GM18511 (cell line): ENCODE data around the gene ALOX5.
"Not testable (repeated sequence)": the region's sequence is repeated elsewhere in the genome, so short reads cannot be mapped to it uniquely, and the experiment has no call there.

ENCODE experiments used
- ATAC-seq: cut with Tn5 transposase; IDR thresholded peaks from one replicate; pipeline ENCODE4 v1.9.1; 2021; ENCODE audit warnings: mild to moderate bottlenecking, moderate library complexity; ENCODE audit not compliant: unreplicated experiment

The ALOX5 gene

DNA sequence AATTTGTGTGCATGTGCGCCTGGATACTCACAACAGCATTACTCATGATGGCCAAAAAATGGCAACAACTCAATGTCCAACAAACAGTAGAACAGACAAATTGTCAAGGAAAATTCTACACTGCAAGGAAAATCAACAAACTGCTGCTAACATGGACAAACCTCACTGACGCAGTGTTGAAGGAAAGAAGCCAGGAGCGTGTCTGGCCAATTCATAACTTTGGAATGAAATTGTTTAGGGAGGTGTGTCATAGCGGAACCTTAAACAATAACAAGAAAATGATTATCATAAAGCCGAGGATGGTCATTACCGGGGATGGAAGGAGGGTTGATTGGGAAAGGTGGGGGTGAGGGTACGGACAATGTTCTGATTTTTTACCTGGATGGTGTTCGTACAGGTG lies 29.1 kb downstream of the ALOX5 start:
- ATAC-seq, result no peak

DNA sequence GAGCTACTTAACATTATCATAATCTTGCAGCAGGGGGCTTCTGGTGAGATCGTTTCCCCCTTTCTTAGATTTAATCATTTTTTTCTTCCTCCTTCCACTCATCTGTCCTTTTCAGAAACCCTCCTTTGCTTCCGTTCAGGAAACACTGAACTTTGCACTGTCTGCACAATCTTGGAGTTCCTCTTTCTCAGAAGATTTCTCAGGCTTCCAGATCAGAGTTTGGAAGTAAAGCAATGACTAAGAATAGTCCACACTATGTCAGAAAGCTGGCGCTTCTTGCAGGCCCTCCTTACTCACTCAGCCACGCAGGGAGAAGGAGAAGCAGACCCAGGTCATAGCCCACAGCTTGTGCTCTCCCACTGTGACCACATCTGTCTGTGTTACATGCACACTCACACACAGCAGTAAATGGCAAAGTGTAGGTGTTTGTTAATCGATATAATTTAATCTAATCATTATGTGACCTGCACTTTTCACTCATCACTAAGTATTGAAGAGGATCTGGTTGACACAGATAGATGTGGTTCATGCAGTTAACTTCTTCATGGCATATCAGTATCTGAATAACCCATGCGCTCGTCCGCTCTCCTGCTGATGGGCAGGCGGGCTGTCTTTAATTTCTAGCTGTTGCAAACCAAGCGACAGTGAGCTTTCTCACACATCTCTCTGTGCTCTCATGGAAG lies 30.2 kb downstream of the ALOX5 start:
- peak; percentile 81 for ATAC-seq

DNA sequence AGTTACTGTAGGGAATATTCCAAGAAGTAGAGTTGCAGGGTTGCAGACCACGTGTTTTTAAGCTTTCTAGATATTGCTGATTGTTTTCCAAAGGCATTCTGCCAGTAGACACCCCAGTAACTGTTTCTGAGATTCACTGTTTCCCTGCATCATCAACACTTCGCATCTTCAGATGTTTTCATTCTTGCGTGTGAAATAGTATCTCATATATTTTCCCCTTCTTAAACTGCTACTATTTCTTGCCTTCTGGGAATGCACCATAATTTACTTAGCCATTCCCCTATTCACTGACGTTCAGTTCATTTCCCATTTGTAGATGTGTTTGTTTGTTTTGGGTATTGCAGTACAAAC lies 30.7 kb downstream of the ALOX5 start:
- no peak for ATAC-seq

DNA sequence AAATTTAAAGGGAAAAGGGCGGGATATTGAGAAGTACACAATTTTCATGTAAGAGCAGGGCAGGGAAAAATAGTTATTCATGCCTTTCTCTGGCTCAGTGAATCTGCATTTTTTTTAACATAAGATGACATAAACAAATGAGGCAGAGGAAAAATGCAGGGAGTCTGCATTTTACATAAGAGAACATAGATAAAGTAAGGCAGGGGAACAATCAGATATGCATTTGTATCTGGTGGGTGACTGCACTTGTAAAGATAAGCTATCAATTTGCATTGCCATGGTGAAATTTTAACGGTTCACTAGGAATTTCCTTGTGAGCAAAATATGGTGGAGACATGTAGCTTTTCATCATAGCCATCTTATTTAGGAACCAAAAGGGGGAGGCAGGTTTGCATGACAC lies 33.5 kb downstream of the ALOX5 start:
- ATAC-seq, result no peak

DNA sequence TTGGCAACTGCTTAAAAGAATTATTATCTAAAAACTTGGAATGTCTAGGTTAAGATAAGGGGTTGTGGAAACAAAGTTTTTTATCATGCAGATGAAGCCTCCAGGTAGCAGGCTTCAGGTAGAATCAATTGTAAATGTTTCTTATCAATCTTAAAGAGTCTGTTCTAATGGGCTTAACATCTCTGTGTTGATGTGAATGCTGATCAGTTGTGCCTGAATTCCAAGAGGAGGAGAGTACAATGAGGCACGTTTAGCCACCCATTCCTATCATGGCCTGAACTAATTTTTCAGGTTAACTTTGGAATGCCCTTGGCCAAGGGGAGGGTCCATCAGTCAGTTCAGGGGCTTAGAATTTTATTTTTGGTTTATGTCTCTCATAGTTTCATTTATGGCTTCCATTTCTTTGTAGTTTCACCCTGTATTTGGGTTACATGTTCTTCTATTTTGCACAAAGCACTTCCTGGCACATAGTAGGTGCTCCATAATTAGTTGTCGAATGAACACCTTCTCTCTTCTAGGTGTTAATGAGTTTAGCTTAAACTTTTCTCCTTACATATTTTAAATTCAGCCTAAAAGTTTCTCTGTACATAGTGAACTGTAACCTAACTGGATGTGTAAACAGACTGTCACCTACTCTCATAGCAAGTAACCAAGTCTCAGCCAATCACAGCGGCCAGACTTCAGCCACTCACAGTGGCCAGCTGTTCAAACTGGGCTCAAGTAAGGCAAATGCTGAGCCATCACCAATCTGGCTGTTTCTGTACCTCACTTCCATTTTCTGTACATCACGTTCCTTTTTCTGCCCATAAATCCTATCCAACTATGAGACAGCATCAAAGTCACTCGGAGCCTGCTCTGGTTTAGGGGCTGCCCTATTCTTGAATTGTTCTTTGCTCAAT lies 34.7 kb downstream of the ALOX5 start:
- ATAC-seq, result no peak

DNA sequence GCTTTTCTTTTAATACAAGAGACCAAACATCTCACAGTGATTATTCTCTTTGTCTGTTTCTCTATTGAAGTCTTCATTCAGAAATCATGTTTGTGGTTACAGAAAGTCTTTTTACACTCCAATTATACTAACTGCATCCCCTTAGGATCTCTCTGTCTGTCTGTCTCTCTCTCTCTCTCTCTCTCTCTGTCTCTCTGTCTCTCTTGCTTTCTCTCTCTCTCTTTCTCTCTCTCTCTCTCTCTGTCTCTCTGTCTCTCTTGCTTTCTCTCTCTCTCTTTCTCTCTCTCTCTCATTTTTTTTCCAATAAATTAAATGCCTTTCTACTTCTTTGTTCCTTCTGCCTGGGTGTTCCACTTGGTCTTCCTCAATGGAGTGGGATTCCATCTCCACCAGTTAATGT lies 35.3 kb downstream of the ALOX5 start:
- ATAC-seq, result not testable (repeated sequence)

DNA sequence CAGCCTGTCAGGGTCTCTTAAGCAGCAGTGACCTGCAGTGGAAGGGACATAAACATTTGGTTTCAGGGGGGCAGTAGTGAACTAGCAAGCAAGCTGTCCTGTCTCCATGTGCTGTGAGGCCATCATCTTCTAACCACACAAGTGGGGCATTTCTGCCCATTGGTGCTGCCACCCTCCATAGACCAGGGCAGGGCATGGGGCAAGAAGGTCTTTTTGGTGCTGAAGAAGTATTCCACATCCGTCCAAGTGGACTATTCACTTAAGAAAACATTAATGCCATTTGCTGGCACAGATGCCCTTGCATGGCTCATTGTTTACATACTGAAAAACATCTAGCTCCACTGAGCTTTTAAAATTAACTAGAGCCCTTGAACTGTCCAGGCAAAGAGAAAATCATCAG lies 35.8 kb downstream of the ALOX5 start:
- ATAC-seq, result no peak

DNA sequence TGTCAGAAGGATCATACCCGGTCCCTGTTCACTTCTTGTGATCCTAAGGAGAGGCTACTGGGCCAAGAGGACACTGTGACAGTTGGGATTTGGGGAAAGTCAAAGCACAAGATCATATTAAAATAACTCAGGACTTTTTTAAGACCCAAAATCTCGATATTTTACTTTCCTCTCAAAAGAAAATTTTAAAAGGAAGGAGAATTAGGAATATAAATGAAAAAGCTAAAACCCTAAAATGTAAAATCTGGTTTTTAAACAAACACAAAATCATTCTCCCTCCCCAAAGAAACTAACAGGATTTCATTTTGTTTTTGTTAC lies 36.4 kb downstream of the ALOX5 start:
- ATAC-seq, result no peak

DNA sequence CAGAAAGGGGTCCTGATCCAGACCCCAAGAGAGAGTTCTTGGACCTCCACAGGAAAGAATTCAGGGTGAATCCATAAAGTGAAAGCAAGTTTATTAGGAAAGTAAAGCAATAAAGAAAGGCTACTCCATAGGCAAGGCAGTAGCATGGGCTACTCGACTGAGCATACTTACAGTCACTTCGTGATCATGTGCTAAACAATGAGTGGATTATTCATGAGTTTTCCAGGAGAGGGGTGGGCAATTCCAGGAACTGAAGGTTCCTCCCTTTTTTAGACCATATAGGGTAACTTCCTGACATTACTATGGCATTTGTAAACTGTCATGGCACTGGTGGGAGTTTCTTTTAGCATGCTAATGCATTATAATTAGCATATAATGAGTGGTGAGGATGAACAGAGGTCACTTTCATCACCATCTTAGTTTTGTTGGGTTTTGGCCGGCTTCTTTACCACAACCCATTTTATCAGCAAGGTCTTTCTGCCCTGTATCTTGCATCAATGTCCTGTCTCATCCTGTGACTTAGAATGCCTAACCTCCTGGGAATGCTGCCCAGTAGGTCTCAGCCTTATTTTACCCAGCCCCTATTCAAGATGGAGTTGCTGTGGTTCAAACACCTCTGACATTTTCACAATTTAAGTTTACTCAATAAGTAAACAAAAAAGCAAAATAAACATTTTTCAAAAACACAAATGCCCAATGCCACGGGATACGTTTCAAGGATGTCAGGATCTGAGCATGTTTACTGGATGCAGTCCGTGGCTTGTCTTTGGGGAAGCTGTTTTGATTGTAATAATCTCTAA lies 37.0 kb downstream of the ALOX5 start:
- no peak for ATAC-seq

DNA sequence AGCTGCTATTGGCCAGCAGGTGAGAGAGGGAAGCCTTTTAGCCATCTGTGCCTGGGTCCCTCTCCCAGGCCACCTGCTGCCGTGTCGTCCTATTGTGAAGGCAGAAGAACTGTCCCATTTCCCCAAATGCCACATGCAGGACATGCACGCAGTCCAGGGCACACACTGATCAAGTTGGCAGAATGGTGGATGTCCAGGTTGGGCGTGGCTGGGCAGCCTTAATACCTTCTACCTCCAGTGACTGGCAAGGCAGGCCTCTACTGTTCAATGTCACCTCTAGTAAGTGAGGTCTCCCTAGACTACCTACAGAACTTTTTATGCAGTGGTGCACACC lies 37.6 kb downstream of the ALOX5 start:
- ATAC-seq, result no peak

DNA sequence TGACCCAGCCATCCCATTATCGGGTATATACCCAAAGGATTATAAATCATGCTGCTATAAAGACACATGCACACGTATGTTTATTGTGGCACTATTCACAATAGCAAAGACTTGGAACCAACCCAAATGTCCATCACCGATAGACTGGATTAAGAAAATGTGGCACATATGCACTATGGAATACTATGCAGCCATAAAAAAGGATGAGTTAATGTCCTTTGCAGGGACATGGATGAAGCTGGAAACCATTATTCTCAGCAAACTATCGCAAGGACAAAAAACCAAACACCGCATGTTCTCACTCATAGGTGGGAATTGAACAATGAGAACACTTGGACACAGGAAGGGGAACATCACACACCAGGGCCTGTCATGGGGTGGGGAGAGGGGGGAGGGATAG lies 41.0 kb downstream of the ALOX5 start:
- ATAC-seq, result not testable (repeated sequence)

DNA sequence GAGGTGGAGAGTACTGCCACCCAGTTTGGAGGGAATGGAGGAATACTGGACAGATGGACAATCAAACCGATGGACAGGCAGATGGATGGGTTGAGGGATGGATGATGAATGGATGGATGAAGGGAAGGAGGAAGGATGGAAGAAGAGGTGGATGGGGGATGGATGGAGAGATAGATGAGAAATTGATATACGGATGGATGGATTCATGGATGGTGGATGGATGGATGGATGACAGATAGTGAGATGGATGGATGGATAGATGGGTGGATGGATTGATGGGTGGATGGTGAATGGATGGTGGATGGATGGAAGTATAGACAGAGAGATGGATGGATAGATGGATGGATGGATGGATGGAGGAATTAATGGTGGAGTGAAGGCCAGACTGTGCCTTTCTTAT lies 42.6 kb downstream of the ALOX5 start:
- no peak for ATAC-seq

DNA sequence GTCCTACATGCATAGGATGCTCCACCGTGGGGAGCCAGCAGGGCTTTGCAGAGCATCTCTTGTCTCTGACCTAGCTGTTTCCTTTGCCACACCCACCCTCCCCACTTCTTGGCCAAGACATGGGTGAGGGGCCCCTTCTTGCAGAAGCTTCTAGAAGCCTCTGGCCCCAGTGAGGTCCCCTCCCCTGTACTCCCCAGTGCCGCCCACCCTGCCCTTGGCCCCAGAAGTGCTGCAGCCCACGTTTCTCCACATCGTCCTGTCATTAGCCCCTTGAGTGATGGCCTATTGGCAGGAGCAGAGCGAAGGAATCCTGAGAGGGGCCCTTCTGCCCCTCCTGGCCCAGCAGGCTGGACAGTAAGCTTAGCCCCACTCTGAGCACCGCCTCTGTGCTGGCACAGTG lies 43.7 kb downstream of the ALOX5 start:
- no peak for ATAC-seq

DNA sequence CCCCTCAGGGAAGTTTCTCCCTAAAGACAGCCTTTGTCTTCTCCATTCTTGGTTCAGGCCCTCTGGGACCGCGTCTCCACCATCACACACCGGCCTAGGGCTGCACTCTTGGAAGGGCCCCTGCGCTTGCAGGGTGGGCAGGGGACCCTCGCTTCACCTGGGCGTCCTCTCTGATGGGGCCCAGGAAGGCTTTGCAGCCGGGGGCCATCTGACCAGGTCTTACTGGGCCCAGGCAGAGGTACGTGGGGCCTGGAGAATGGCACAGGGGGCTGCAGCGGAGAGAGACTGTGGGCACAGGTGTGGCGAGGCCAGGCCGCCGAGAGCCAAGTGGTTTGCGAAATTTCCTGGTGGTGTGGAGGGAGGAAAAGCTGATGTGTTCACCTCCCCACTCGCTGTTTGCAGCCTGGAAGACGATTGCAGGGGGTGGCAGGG lies 44.4 kb downstream of the ALOX5 start:
- ATAC-seq, result no peak

DNA sequence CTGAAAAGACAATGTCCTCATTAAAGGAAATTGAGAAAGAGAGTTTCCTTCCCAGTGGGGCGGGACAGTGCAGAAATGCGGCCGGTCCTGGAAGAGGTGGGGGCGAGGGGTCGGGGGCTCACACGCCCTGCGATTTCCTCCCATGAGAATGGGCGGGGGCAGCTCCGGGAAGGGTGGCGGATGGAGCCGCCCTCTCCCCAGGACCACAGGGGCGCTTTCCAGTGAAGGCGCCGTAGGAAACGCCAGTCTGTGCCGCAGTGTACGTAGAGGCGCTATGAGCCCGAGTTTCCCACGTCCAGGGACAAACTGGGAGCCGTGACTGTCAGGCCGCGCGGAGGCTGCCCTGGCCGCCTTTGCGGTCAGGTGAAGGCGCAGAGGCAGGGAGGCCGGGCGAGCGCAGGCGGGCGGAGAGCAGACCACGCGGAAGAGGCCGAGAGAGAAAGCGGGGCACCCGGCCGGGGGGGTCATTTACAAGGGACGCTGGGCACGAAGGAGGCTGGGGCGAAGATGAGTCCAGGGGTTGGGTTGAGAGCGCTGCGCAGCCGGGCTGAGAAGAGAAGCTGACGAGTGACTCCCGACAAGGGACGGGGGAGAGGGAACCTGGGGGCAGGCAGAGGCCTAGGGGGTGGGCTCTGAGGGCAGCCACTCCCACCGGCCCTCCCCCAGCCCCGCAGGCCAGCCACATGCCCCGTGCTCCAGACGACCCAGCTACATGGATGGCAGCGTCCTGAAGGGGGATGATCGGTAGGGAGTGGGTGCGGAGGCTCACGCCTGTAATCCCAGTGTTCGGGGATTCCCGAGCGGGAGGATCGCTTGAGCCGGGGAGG lies 45.0 kb downstream of the ALOX5 start:
- peak; percentile 53 for ATAC-seq

DNA sequence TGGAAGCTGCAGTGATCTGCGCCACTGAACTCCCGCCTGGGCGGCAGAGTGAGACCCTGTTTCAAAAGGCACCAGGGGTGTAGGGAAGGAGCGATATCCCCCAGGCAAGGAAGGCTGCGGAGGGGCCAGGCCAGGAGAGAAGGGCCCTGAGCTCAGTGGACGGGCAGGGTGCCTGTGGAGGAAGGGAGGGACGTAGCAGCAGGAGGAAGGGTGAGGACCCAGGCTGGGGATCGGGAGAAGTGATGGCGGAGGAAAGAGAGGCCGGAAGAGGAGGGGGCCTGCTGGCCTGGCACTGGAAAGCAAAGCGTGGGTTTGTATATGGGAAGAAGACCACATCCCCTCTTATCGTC lies 45.6 kb downstream of the ALOX5 start:
- ATAC-seq, result peak; percentile 3

DNA sequence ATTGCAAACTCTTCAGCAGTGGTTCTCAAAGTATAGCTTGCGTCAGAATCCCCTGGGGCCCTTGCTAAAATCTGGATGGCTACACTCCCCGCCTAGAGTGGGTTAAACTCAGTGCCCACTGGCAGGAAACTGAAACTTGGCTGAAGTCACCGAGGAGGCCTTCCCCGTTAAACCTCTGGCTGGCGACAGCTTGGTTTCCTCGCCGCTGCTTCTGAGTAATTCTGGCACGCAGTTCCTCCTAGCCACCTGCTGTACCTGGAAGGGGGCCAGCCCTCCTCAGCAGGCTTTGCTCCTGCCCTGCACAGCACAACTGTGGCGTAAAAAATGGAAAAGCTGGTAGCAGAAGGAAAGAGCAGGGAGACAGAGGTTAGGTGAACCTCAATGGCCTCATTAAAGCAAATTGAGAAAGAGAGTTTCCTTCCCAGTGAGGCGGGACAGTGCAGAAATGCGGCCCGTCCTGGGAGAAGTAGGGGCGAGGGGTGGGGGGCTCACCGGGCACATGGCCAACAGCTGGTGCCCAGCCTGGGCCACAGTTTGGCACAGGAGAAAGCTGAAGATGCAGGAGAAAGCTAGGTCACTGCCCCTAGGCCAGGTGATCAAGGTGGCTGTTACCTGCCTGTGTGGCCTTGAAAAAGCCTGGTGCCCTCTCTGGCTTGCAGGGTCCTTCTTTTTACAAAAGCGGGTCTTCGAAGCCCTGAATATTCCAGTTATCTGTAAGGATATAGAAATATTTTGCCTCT lies 46.6 kb downstream of the ALOX5 start:
- ATAC-seq, result peak; percentile 63

DNA sequence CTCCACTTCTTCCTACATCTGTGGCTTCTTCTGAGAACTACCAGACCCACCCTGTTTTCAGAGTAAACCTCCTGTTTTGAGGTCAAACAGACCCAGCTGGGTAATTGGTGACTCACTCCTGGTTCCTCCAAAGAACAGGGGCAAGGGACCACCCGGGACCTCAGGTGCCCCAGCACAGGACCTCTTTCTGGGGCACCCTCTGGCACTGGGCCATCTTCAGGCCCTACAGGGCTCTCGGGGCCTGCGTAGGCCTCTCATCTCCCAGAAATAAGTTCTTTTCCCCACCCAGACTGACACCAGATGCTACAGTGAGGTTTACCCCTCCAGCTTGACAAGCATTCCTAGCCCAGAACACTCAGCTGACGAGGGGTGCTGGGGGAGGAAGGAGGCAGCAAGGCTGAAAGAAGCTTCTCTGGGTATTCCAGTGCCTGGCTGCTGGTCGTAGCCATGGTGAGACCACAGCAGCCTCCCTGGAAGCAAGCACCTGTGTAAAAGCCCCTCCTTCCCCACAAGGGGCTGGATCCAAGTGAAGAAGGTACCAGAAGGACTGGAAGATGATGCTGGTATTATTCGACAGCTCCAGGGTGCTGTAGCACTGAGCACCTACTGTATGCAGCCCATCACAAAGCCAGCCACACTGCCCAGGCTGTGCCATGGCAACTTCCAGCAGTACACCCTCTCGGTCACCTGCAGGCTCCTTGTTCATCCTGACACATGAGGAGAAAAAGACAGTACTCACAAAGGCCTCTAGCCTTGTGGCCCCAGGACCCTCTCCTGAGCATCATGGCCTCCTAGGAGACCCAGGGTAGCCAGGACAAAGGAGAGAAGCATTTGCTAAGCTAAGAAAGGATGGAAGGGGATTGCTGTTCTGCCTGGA lies 47.4 kb downstream of the ALOX5 start:
- peak; percentile 34 for ATAC-seq

DNA sequence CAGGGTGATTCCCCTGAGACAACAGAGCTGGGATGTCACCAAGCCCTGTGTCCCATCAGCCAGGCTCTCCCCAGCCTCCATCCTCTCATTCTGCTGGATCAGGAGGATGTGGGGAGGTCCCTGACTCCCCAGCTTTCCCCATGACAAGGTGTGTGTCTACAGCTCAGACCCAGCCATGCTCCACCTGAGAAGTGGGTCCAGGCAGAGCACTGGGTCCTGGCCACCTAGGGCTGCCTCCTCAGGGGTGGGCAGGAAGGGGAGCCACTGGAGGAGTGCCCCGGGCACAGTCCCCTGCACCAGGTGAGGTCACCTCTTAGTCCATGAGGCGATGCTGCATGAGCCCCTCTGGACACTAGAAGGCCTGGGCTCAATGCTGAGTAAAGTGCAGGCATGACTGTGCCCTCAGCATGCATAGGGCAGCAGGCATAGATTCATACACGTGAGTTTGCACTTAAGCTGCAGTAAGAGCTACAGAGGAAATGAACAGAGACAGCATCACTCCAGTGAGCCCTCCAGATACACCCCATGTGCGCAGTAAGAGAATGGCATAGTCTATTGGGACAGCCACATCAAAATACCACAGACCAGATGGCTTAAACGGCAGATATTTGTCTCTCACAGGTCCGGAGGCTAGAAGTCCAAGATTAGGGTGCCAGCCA lies 48.3 kb downstream of the ALOX5 start:
- ATAC-seq, result no peak
